Tibial nerve (tissue), 4 donors: ENCODE results near the gene OR51E1. TPM values are rescaled to one million over a fixed set of nuclear protein-coding genes. Genes with fewer than 3 reads are reported as not detected.

Source experiments
- DNase-seq, 2 donors: peaks; one replicate each; pipeline ENCODE4 v3.0.0-alpha.2; 2019; ENCODE audit warnings: low spot score in 2 of 2
- H3K27ac ChIP-seq, 4 donors: fragments of 200-600 bp; sonication (generic) in 3 of 4; one replicate each; pipeline ENCODE4 v1.5.1; 2017 to 2019; ENCODE audit warnings: mild to moderate bottlenecking in 1 of 4
- H3K27me3 ChIP-seq, 2 donors: fragments of 200-600 bp; sonication (generic) in 1 of 2; one replicate each; pipeline versions ENCODE4 v1.5.1 to v1.6.0; 2017 to 2019
- H3K36me3 ChIP-seq, 3 donors: fragments of 200-600 bp; sonication (generic); one replicate each; pipeline ENCODE4 v1.5.1; 2018 to 2019
- H3K4me1 ChIP-seq, 4 donors: fragments of 200-600 bp; sonication (generic) in 3 of 4; one replicate each; pipeline ENCODE4 v1.5.1; 2017 to 2019
- H3K4me3 ChIP-seq, 4 donors: fragments of 200-600 bp; sonication (generic) in 3 of 4; one replicate each; pipeline ENCODE4 v1.5.1; 2017 to 2019; ENCODE audit warnings: mild to moderate bottlenecking in 1 of 4, moderate library complexity in 1 of 4
- H3K9me3 ChIP-seq, 4 donors: fragments of 200-600 bp; sonication (generic) in 3 of 4; one replicate each; pipeline ENCODE4 v1.5.1; 2017 to 2019
- EP300 ChIP-seq, 2 donors: sonication (generic); formaldehyde crosslinking; IDR thresholded peaks; one replicate each; pipeline ENCODE4 v1.6.1; 2017; ENCODE audit warnings: antibody characterized with exemption in 2 of 2, mild to moderate bottlenecking in 1 of 2
- POLR2A ChIP-seq, 2 donors: fragments of 450-650 bp; IDR thresholded peaks; one replicate each; pipeline ENCODE4 v1.6.1; 2017; ENCODE audit warnings: antibody characterized with exemption in 2 of 2, mild to moderate bottlenecking in 2 of 2, moderate library complexity in 2 of 2
- WGBS, 2 donors: methylation state at CpG; one replicate each; pipeline ENCODE4 v1.1.5; 2018; 5-methylcytosine and 5-hydroxymethylcytosine counted together
- total RNA-seq, 4 donors: library from RNA; depleted of rRNA; stranded (reverse); fragments of >200 nt; gene quantifications; one replicate each; pipeline ENCODE4 v1.1.0, GENCODE V29; 2016
- TF ChIP-seq, protein P1 (sequence below), 5 experiments: fragments of 200-600 bp in 3 of 5; fragments of 450-650 bp in 2 of 5; sonication (generic) in 3 of 5; IDR thresholded peaks; one replicate each; pipeline ENCODE4 v1.5.1; 2016 to 2019; ENCODE audit warnings: antibody characterized with exemption in 5 of 5, mild to moderate bottlenecking in 3 of 5, moderate library complexity in 2 of 5

OR51E1 gene
- total RNA-seq, 4 donors from 2014 or later = 0.21 to 0.39 (median 0.26) TPM

DNA sequence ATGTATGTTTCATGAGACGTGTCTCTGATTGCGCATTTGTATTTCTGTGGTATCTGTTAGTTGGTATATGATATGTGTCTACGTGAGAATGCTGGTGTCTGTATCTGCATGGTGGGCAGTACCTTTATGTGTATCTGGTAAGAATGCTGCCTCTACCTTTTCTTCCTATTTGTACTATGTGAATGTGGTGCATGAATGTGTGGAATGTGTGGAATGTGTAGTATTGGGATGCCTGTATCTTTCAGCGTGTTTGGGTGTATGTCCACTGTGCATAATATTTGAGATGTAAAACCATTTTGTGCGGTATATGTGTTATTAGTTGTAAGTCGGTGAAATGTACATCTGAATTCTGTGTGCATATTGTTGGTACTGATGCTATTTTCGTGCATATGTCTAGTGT is 2.3 kb upstream of the OR51E1 start:
- Histone ChIP-seq H3K4me1 (peaks cover 0 to 7% (median 0%) of the 10 kb centered on the region in 4 donors), H3K4me3 (no peak overlapping the region), H3K9me3 (no peaks in the 10 kb centered on the region), H3K27me3 (no peaks in the 10 kb centered on the region), H3K27ac (no peak overlapping the region), H3K36me3 (no peaks in the 10 kb centered on the region)
- TF ChIP-seq EP300 (IDR thresholded peaks at IDR 0.05) = no peak
- TF ChIP-seq, protein P1, sequence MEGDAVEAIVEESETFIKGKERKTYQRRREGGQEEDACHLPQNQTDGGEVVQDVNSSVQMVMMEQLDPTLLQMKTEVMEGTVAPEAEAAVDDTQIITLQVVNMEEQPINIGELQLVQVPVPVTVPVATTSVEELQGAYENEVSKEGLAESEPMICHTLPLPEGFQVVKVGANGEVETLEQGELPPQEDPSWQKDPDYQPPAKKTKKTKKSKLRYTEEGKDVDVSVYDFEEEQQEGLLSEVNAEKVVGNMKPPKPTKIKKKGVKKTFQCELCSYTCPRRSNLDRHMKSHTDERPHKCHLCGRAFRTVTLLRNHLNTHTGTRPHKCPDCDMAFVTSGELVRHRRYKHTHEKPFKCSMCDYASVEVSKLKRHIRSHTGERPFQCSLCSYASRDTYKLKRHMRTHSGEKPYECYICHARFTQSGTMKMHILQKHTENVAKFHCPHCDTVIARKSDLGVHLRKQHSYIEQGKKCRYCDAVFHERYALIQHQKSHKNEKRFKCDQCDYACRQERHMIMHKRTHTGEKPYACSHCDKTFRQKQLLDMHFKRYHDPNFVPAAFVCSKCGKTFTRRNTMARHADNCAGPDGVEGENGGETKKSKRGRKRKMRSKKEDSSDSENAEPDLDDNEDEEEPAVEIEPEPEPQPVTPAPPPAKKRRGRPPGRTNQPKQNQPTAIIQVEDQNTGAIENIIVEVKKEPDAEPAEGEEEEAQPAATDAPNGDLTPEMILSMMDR (IDR thresholded peaks at IDR 0.05) = no peak
- no peak for TF ChIP-seq POLR2A (IDR thresholded peaks at IDR 0.05)
- no peak for DNase-seq
- WGBS, 2 donors = 85 to 86% methylated on average over 7 of the region's 7 CpGs

DNA sequence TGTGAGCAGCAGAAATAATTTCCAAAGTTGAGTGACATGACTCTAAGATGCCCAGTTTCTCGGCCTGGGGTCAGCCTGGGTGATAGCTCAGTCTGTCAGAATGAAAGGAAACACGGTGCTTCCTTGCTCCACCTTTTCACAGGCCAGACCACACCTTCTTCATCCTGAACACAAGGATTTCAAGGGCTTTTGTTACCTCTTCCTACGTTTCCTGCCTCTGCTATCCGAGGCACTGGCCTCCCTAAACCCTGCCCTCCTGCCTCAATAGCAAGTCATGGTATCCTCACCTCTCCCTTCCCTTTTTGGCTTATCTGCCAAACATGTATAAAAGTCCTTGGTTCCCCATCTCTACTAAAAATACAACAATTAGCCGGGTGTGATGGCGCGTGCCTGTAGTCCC is 1.7 kb upstream of the OR51E1 start:
- Histone ChIP-seq H3K4me1 (peaks cover 0 to 3% (median 0%) of the 10 kb centered on the region in 4 donors), H3K4me3 (no peak overlapping the region), H3K27ac (no peak overlapping the region), H3K36me3 (no peaks in the 10 kb centered on the region), H3K9me3 (no peaks in the 10 kb centered on the region), H3K27me3 (no peaks in the 10 kb centered on the region)
- no peak for DNase-seq
- no peak for TF ChIP-seq EP300 (IDR thresholded peaks at IDR 0.05)
- TF ChIP-seq POLR2A (IDR thresholded peaks at IDR 0.05) = no peak
- TF ChIP-seq, protein P1 (IDR thresholded peaks at IDR 0.05) = no peak
- WGBS, 2 donors = 76 to 79% methylated on average over 7 of the region's 7 CpGs

DNA sequence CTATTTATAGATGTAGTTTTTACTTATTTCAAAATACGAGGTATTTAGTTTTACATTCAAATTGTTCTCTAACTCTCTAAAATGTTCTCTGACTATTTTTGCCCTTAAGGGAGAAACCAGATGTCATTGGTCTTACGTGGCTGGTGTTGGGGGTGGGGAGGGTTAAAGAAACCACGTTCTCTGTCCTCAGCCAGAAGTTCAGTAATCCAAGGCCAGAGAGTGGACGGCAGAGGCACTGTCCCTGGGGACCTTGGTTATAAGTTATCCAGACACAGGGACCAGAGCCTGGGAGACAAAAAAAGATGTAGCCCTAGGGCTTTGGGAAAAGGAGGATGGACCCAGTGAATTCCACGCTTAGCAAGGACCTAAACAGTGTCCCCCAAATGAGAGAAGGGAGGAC is 706 bp upstream of the OR51E1 start:
- no peak for TF ChIP-seq EP300 (IDR thresholded peaks at IDR 0.05)
- TF ChIP-seq POLR2A (IDR thresholded peaks at IDR 0.05) = no peak
- TF ChIP-seq, protein P1 (IDR thresholded peaks at IDR 0.05) = no peak
- Histone ChIP-seq H3K9me3 (no peaks in the 10 kb centered on the region), H3K27me3 (no peaks in the 10 kb centered on the region), H3K36me3 (no peaks in the 10 kb centered on the region), H3K4me3 (no peak overlapping the region), H3K4me1 (peaks cover 0 to 6% (median 0%) of the 10 kb centered on the region in 4 donors), H3K27ac (no peak overlapping the region)
- WGBS, 2 donors = 24 to 25% methylated on average over 5 of the region's 5 CpGs
- DNase-seq = no peak

DNA sequence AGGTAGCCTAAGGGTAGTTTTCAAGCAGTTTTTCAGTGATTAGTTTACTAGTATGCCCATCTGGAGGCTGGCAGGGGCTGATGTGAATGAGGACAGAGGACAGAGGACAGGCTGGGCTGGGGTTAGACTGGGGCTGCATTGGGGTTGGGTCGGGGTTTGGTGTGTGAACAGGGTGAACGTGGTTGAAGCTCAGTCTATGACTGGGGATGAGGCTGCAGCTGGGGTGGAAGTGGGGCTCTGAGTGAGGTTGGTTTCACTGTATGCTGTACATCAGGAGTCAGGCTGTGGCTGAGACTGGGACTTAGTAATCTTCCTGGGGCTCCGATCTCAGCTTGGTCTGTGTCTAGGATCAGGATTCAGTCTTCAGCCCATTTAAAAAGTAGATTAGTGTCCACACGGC is 451 bp downstream of the OR51E1 start:
- TF ChIP-seq, protein P1 (IDR thresholded peaks at IDR 0.05) = no peak
- TF ChIP-seq POLR2A (IDR thresholded peaks at IDR 0.05) (no peak), EP300 (IDR thresholded peaks at IDR 0.05) (no peak)
- Histone ChIP-seq H3K27ac (no peak overlapping the region), H3K4me3 (peak overlapping the region in 1 of 4 donors; percentile 6), H3K9me3 (no peaks in the 10 kb centered on the region), H3K27me3 (no peaks in the 10 kb centered on the region), H3K4me1 (peaks cover 0 to 6% (median 0%) of the 10 kb centered on the region in 4 donors), H3K36me3 (no peaks in the 10 kb centered on the region)
- no peak for DNase-seq
- 60 to 71% methylated on average over 4 of the region's 4 CpGs for WGBS, 2 donors

DNA sequence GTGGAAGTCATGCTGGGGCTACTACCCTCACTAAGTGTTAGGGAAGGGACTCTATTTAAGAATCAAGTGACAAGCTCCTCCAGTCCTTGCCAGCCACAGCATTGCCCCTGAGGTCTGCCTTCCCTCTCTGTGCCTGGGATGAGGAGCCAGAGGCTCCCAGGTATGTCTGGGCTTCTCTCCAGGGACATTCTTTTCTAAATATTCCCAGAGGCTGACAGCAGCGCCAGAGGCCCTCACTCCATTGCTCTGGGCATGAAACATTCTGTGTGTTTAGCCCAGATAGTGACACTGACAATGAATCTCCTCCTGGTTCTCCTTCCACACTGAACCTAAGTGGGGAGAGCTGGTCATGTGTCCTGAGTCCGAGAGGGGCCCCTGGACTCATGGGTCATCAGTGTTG is 2.2 kb downstream of the OR51E1 start:
- peaks cover 0 to 6% (median 0%) of the 10 kb centered on the region in 4 donors for H3K4me1 ChIP-seq
- H3K27me3 ChIP-seq = no peaks in the 10 kb centered on the region
- WGBS, 2 donors = 85 to 86% methylated on average over 2 of the region's 2 CpGs
- H3K36me3 ChIP-seq = no peaks in the 10 kb centered on the region
- DNase-seq = no peak
- TF ChIP-seq, protein P1 (IDR thresholded peaks at IDR 0.05) = no peak
- no peak for TF ChIP-seq EP300 (IDR thresholded peaks at IDR 0.05)
- TF ChIP-seq POLR2A (IDR thresholded peaks at IDR 0.05) = no peak
- no peaks in the 10 kb centered on the region for H3K9me3 ChIP-seq
- H3K27ac ChIP-seq = no peak overlapping the region
- no peak overlapping the region for H3K4me3 ChIP-seq
